Thyroid gland (tissue), 4 donors: ENCODE data around the gene GNMT. TPM values are rescaled to one million over a fixed set of nuclear protein-coding genes. Genes with fewer than 3 reads are reported as not detected.

ENCODE experiments used
- DNase-seq, 2 donors: peaks; one replicate each; pipeline ENCODE4 v3.0.0-alpha.2; 2019
- H3K27ac ChIP-seq, 3 donors: fragments of 200-600 bp; sonication (generic); 1 replicate in 2 of 3; 2 replicates in 1 of 3; pipeline ENCODE4 v1.5.1; 2016 to 2019; ENCODE audit warnings: mild to moderate bottlenecking in 1 of 3, moderate library complexity in 1 of 3
- H3K27me3 ChIP-seq: fragments of 200-600 bp; sonication (generic); one replicate; pipeline ENCODE4 v1.5.1; 2019
- H3K36me3 ChIP-seq, 2 donors: fragments of 200-600 bp; sonication (generic); one replicate each; pipeline ENCODE4 v1.5.1; 2016 to 2019
- H3K4me1 ChIP-seq, 2 donors: fragments of 200-600 bp; sonication (generic); one replicate each; pipeline ENCODE4 v1.5.1; 2017 to 2019
- H3K4me3 ChIP-seq, 3 donors: fragments of 200-600 bp; sonication (generic); replicated peaks in 1 of 3; 1 replicate in 2 of 3; 2 replicates in 1 of 3; pipeline ENCODE4 v1.5.1; 2016; ENCODE audit warnings: mild to moderate bottlenecking in 1 of 3
- H3K9me3 ChIP-seq: fragments of 200-600 bp; sonication (generic); one replicate; pipeline ENCODE4 v1.5.1; 2017
- POLR2A ChIP-seq, 2 donors: fragments of 450-650 bp; IDR thresholded peaks; one replicate each; pipeline ENCODE4 v1.6.1; 2017; ENCODE audit warnings: antibody characterized with exemption in 2 of 2, mild to moderate bottlenecking in 2 of 2, moderate library complexity in 1 of 2
- WGBS, 2 donors: methylation state at CpG; one replicate each; pipeline ENCODE4 v1.1.5; 2017; 5-methylcytosine and 5-hydroxymethylcytosine counted together
- intact Hi-C: fragments of 100-400 bp; cut with DNase I; formaldehyde crosslinking; loops from one replicate; pipeline ENCODE4 v1.15.1; 2023
- total RNA-seq, 4 donors: library from RNA; depleted of rRNA; stranded (reverse); fragments of >200 nt; gene quantifications; one replicate each; pipeline ENCODE4 v1.2.3, GENCODE V29; 2016
- TF ChIP-seq, protein P1 (sequence below), 6 experiments: fragments of 200-600 bp in 3 of 6; fragments of 450-650 bp in 3 of 6; sonication (generic) in 3 of 6; IDR thresholded peaks; one replicate each; pipeline ENCODE4 v1.5.1; 2016 to 2019; ENCODE audit warnings: antibody characterized with exemption in 6 of 6, mild to moderate bottlenecking in 2 of 6, inconsistent platforms in 1 of 6, moderate library complexity in 1 of 6

GNMT gene
- total RNA-seq, 4 donors from 2014 or later = 0.98 to 7.5 (median 2.5) TPM

DNA sequence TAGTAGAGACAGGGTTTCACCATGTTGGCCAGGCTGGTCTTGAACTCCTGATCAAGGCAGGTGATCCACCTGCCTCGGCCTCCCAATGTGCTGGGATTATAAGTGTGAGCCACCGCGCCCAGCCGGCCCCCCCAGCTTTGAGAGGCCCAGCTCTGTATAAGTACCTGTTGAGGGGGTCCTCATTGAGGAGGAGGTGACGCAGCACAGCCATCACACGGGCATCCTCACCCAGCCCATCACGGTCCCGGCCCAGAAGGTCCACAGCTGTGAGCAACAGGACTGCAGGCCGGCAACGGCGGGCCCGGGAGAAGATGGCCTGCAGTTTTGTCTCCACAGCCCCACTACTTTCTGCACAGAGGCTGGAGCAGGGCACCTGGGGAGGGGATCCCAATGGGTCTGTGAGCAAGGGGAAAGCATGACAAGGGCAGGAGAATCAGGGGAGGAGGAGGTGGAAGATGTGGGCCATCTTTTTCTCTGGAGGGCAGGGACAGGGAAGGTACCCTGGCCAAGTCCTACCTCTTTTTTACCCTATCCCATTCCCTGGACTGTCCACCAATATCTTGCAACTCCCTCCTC, 7.7 kb downstream of the GNMT start:
- Histone ChIP-seq H3K27me3 (no peaks in the 10 kb centered on the region), H3K27ac (no peak overlapping the region), H3K4me1 (no peaks in the 10 kb centered on the region), H3K9me3 (no peaks in the 10 kb centered on the region), H3K4me3 (no peak overlapping the region), H3K36me3 (peaks cover 12 to 18% of the 10 kb centered on the region in 2 donors)
- intact Hi-C loops = no loop called here
- TF ChIP-seq, protein P1, sequence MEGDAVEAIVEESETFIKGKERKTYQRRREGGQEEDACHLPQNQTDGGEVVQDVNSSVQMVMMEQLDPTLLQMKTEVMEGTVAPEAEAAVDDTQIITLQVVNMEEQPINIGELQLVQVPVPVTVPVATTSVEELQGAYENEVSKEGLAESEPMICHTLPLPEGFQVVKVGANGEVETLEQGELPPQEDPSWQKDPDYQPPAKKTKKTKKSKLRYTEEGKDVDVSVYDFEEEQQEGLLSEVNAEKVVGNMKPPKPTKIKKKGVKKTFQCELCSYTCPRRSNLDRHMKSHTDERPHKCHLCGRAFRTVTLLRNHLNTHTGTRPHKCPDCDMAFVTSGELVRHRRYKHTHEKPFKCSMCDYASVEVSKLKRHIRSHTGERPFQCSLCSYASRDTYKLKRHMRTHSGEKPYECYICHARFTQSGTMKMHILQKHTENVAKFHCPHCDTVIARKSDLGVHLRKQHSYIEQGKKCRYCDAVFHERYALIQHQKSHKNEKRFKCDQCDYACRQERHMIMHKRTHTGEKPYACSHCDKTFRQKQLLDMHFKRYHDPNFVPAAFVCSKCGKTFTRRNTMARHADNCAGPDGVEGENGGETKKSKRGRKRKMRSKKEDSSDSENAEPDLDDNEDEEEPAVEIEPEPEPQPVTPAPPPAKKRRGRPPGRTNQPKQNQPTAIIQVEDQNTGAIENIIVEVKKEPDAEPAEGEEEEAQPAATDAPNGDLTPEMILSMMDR (IDR thresholded peaks at IDR 0.05) = no peak
- no peak for TF ChIP-seq POLR2A (IDR thresholded peaks at IDR 0.05)
- DNase-seq = no peak
- WGBS, 2 donors = 99% methylated on average over 9 of the region's 12 CpGs; no CpG with 5 or more reads in 1 of the 2 donors

DNA sequence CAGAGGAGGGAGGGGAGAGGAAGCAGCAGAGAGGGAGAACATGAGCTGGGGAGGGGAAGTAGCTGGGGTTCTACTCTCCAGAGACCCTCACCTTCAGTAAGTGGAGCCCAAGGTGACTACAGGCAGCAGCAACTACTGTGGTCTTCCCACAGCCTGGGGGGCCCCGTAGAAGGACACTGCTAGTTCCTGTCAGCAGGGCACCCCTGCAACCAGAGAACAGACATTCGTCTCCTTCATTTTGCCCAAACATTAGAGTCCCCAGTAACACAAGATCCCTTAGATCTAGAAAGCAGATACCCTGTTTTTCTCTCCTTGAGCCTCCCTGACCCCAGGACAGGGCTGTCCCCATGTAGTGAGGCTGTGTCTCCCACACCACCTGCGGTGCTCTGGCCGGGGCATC, 8.2 kb downstream of the GNMT start:
- no peaks in the 10 kb centered on the region for H3K27me3 ChIP-seq
- no peak for DNase-seq
- TF ChIP-seq, protein P1 (IDR thresholded peaks at IDR 0.05) = no peak
- no peak for TF ChIP-seq POLR2A (IDR thresholded peaks at IDR 0.05)
- intact Hi-C loops = no loop called here
- H3K27ac ChIP-seq = no peak overlapping the region
- H3K9me3 ChIP-seq = no peaks in the 10 kb centered on the region
- H3K4me3 ChIP-seq = no peak overlapping the region
- 71 to 98% methylated on average over 4 of the region's 4 CpGs for WGBS, 2 donors
- H3K4me1 ChIP-seq = no peaks in the 10 kb centered on the region
- peaks cover 12 to 18% of the 10 kb centered on the region in 2 donors for H3K36me3 ChIP-seq

DNA sequence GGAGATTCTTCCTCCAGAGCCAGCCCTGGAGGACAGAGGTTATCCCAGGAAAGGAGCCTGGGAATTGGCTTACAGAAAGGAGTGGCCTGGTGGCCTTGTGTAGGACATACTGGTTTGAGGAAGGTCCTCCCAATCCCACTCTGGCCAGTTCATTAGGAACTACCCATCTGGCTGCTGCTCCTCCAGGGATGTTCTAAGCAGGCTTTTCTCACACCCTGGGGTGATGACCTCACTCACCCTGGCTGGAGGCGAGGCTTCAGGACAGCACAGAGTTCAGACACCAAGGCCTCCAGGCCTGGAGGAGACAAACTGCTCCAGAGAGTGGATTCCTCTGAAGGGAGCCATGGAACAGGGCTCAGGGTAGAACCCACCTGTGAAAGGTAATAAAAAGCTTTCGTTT, 8.9 kb downstream of the GNMT start:
- H3K27ac ChIP-seq = no peak overlapping the region
- H3K27me3 ChIP-seq = no peaks in the 10 kb centered on the region
- no peak for TF ChIP-seq POLR2A (IDR thresholded peaks at IDR 0.05)
- TF ChIP-seq, protein P1 (IDR thresholded peaks at IDR 0.05) = no peak
- 96 to 98% methylated on average over 2 of the region's 2 CpGs for WGBS, 2 donors
- H3K4me1 ChIP-seq = no peaks in the 10 kb centered on the region
- no peaks in the 10 kb centered on the region for H3K9me3 ChIP-seq
- DNase-seq = no peak
- peaks cover 12 to 18% of the 10 kb centered on the region in 2 donors for H3K36me3 ChIP-seq
- no peak overlapping the region for H3K4me3 ChIP-seq
- intact Hi-C loops = no loop called here

DNA sequence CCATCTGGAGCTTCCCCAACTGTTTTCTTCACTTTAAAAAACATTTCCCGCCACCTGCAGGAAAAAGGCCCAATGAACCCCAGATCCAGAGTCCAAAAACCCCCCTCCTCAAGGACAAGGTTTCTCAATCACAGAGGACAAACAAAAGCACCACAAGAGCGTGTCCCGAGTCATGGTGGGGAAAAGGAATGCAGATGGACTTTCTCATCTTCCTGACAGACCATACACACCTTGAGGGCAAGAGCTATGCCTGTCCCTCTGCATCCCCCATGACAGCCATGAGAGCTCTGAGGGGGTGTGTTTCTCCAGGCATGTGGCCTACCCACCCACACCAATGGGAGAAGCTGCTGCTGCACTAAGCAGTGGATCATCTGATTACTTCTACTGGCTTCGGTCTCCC, 9.4 kb downstream of the GNMT start:
- Histone ChIP-seq H3K4me1 (no peaks in the 10 kb centered on the region), H3K36me3 (peaks cover 12 to 18% of the 10 kb centered on the region in 2 donors), H3K27ac (no peak overlapping the region), H3K9me3 (no peaks in the 10 kb centered on the region), H3K27me3 (no peaks in the 10 kb centered on the region), H3K4me3 (no peak overlapping the region)
- intact Hi-C loops = no loop called here
- 92 to 97% methylated on average over 4 of the region's 4 CpGs for WGBS, 2 donors
- TF ChIP-seq, protein P1 (IDR thresholded peaks at IDR 0.05) = no peak
- no peak for DNase-seq

DNA sequence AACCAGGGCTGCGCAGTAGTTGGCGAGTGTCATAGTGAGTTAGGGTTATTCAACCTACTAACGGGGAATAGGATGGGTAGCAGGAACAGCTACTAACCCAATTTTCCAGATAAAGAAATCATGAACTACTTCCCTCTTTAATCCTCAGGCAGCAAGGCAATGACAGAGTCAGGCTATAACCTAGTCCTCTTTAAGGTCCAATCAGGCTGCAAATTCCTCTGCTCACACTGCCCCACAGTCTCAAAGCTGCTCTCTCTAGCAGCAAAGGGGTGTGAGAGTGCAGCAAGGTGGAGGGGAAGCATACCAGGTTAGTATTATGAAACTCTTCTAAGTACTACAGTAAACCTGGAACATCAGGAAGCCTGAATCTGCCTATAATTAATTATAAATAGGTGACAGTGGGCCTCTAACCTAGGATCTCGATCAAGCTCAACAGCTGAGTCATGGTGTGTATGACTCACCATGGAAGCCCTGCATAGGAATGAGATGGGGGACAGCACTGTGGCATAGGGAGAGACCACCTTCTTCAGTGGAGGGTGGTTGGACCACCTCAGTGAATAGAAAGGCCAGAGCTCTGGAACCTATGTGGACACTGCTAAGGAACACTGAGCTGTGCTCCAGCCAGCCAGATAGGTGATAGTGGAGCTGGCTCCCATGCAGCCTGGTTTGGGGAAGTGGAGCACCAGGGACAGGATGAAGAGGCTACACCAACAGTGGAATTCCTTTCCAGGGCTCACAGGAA, 10.5 kb downstream of the GNMT start:
- no peak overlapping the region for H3K27ac ChIP-seq
- no peak overlapping the region for H3K4me3 ChIP-seq
- H3K9me3 ChIP-seq = no peaks in the 10 kb centered on the region
- peaks cover 6 to 13% of the 10 kb centered on the region in 2 donors for H3K36me3 ChIP-seq
- no peak for DNase-seq
- H3K4me1 ChIP-seq = no peaks in the 10 kb centered on the region
- 86 to 88% methylated on average over 4 of the region's 4 CpGs for WGBS, 2 donors
- TF ChIP-seq POLR2A (IDR thresholded peaks at IDR 0.05) = no peak
- TF ChIP-seq, protein P1 (IDR thresholded peaks at IDR 0.05) = no peak
- no peaks in the 10 kb centered on the region for H3K27me3 ChIP-seq
- intact Hi-C loops = no loop called here
